NCI-H2107 treated with DMSO at 0.1 percent for 48 hours (cell line): Measurements from ENCODE around the gene MTSS2.

Experiments
- DNase-seq: peaks from one replicate; lab custom pipeline; 2025; ENCODE audit not compliant: unreplicated experiment; lab: John Stamatoyannopoulos, UW

The MTSS2 gene

DNA sequence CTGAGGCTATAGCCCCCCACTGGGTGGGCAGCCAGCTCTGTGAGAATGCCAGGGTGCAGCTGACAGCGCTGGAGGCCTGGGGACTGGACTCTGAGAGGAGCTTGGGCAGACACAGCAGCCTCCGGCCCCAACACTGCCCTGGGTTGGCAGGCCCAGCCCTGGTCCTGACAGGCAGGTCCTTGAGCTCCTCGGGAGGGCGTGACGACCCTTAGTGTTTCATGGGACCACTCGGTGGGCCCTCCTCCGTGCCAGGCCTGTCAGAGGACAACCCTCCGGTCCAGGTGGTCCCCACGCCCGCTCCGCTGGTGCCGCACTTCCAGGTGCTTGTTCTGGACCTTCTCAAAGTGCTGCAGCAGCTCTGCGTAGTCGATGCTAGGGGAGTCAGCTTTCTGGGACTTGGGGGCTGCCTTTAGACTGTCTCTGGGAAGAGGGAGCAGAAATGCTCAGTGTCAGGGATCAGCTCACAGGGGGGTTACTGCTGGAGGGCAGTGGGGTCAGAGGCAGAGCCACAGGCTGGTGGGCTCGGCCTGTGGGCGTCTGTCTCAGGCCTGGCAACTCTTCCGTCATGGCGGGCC, 1.9 kb upstream of the MTSS2 start:
- no peak for DNase-seq

DNA sequence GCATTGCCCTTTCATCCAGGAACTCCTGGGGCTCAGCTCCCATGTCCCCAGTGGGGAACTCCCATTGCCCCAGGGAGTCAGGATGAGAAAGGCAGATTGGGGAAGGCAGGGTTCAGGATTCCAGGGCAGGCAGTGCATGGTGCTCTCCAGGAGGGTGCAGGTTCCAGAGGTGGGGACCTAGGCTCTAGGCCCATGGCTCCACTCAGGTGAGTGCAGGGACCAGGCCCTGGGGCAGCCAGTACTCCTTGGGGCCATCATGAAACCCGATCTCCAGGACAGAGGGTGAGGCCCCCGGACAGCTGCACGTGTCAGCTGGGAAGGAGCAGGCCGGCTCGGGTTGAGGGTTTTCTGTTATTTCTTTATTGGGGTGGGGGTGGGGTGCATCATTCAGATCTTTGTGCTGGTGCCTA, 1.3 kb upstream of the MTSS2 start:
- DNase-seq: peak; percentile 41

DNA sequence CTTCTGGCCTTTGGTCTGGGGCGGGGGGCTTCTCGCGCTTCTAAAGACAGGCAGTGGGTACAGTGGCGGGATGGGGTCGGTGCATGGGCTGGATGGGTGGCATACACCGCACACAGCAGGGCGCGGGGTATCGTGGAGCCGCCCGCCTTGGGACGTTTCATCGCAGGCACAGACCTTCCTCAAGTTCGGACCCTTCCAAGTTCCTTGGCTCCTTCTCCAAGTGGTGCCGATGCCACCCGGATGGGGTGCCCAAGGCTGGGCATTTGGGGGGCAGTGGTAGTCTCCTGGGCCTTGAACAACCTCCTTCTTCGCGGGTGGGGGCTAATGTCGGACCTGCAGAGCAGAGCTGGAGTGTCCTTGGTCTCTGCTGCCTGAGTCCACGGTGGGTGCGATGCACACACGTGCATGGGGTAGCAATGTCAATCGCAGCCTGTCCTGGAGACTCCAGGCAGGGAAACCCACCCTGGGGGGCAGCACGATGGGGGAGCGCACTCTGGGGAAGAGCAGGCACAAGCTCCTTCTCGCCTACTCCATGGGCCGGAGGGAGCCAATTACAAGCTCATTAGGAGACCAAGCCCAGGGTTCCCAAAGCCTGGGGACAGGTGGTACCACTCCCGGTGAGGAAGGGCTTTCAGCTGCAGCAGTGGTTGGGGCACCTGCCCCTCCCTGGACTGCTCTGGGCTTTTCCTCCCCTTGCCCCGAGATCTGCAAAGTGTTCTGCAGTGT, 686 bp upstream of the MTSS2 start:
- no peak for DNase-seq

DNA sequence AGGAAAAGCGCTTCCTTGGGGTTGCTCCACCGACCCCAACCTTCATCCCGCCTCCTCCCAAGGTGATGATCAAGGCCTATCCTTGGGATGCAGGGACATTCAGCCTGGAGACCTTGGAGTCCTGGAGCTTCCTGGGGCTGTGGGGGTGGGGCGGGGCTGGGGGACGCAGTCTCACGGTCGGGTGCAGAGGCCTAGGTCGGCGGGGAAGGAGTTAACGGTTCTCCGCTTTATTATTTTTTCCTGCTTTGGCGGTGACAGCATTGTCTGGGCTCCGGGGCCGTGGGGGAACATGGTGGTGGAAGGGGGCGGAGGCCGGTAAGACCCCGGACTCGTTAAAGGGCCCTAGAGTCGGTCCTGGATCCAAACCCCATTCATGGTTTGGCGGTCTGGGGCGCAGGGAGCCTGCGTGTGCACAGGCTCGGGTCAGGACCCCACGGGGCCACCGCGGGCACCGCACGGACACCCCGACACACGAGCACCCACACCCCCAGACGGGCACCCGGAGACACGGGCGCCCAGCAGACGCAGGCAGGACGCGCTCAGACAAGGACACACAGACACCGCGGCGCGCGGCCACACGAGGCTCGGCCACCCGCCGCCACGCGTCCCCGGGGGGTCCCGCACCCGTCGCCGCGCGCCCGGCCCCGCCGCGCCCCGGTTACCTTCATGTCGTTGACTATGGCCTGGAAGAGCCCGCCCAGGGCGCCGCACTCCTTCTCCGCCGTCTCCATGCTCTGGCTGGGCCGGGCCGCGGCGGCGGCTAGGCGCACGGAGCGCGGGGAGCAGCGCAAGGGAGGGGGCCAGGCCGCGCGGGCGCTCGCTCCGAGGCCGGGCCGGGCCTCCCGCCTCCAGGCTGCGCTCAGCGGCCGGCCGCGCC, 554 bp downstream of the MTSS2 start:
- no peak for DNase-seq

DNA sequence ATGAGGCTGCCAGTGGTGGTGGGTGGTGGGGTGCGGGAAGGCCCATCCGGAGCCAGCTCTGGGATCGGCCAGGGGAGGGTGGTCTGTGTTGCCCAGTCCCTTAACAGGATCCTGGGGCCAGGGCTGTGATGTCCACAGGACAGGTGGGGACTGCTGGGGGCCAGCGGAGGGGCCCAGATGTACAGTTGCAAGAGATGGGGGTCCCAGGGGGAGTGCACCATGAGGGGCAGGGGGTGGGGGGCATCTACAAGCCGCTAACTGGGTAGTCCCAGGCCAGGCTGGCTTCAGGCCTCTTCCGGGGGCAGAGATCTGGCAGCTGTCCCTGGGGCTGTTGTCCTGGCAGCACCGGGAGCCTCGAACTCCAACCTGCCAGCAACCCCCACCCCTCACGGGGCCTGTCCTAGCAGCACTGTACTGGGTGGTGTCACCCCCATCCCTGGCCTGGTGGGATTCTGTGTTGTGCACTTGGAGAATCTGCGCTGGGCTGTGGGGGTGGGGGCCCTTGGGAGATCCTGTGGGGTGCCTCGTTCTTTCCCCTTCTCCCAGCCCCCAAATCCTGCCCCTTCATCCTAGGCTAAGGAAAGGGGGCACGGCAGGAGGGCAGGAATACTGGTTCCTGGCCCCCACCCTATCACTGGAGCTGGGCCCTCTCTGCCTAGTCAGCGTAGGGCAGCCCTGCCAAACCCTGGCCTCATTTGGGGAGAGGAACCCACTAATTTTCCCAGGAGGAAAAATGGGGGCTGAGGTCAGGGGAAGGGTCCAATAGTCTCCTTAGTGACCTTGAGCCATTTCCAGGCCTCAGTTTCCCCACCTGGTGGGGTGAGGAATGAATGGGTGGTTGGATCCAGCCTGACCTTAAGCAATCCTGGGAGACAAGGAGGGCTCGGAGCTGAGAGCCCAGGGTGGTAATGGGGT, 1.4 kb downstream of the MTSS2 start:
- DNase-seq: no peak

DNA sequence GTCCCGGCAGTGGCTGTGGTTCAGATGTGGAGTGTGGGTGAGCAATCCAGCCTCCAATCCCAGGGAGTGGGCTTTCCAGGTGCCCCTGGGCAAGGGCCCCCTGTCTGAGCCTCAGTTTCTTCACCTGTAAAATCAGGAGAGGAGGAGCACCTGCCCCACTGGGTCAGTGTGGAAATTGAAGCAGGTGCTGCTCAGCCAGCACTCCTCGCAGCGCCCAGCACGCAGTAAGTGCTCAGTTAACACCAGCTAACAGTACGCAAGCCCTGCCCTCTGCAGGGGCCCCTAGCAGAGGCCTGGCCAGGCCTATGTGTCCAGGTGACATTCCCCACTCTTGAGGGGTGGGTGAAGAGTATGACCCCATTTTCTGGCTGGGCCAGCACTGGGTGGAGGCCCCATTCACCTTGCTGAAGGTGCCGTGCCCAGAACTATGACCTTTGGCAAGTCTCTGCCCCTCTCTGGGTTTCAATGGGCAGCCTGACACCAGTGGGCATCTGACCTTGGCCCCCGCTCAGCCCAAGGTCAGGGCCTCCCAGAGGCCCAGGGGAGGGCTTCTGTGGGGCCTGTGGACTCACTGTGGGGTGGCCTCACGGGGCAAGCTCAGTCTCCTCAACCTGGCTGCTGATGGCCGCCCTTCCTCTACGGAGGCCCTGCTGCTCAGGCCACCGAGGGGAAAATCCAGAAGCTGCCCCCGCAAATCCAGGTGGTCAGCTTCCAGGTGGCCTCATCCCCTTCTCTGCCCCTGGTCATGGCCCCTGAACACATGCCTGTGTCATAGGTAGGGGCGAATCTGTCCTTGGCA, 2.5 kb downstream of the MTSS2 start:
- DNase-seq: no peak

DNA sequence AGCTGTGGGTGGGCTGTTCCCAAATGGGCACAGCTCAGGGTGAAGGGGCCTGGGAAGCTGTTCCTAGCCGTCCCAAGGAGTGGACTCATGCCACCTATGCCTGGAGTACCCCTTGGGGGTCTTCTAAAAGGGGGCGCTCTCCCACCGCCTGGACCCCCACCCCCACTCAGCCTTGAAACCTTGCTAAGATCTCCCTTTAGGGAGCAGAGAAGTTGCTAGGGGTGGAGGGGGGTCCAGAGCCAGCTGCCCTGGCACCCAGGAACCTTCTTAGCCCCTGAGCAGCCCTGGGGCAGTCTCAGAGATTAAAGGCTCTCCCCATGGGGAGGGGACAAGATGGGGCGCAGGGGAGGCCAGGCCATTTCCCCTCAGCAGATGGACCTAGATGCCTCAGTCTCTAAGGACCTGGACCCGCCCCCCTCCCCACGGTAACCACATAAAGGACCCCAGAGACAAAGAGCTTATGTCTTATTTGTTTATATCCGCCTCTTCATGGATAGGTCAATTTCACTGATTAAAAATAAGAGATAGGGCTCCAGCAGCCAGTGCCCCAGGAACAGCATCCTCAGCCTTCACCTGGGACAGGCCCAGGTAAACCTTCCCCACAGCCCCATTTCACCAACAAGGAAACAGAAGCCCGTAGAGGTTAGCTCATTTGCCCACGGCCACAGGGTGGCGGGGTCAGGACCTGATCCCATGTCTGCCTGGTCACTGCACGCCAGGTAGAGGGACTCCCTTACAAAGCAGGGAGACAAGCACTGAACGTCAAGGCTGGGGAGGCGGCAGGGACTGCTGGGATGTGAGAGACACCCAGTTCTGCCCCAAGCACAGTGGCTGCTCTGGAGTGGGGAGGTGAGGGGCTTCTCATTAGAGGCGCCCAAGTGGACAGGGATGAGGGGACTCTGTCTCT, 3.4 kb downstream of the MTSS2 start:
- no peak for DNase-seq

DNA sequence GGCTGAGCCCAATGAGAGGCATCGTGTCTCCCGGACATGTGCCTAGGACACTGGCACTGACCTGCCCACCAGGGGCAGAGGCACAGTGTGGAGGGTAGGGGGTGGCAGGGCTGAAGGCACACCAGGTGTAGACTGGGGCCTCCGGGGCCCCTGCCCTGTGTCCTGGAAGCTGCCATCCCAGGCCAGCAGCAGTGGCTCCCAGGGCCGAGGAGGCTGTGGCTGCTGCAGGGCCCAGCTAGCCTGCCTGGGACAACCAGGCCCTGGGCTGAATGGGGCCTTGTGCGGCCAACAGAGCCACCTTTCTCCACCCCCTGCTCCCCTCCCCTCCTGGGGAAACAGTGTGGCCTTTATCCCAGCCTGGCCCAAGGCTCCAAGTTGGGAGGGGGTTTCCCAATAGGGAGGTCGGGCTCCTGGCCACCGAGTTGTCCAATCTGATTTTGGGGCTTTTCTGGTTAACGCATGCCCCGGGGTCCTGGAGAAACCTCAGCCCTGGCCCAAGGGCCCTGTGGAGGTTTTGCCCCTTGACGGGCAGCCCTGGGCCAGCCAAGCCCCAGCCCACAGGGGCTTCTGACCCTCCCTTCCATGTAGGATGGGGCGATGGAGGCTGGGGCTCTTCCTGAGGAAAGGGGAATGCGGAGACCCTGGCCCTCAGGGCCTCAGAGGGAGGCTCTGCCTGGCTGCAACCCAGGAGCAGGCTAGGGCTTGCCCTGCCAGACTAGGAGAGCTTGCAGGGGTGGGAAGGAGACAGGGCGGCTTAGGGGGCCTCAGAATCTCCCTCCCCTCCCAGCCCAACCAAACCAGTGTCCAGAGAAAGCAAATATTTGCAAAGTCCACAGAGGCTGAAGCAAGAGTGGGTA, 4.2 kb downstream of the MTSS2 start:
- DNase-seq: no peak

DNA sequence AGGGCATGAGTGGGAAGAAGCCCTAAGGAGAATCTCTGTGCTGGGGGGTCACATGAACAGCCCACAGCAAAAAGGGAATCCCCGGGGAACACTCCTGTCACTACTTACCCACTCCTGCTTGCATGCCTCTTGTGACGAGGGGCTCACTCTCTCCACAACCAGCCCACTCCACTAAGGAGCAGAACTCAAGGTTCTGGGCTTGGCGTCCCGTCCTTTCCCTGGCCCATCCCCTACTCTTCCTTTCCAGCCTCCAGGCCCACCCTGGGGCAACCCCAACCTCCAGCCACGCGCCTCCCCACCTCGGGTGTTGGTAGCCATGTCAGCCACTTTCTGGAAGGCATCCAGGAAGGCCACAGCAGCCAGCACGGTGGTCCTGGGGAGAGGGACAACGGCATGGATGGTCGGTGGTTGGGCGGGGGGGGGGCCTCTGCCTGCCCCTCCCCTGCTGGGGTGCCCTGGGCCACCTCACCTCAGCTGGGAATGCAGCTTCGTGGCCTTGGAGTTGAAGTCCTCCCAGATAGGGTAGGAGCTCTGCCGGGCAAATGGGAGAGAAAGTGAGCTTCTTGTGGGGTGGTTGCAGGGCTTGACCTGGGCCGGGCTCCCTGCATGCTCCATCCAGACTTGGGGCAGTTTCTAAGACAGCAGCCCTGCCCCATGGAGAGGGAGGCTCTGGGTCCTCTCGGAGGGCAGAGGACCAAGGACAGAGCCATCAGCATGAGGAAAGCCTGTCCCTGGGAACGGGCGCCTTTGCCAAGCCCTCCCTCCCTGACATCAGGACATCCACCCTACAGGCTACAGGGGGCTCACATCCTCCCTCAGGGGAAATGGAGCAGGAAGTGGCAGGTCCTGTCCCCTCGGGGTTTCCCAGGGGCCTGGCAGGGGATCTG, 5.1 kb downstream of the MTSS2 start:
- no peak for DNase-seq

DNA sequence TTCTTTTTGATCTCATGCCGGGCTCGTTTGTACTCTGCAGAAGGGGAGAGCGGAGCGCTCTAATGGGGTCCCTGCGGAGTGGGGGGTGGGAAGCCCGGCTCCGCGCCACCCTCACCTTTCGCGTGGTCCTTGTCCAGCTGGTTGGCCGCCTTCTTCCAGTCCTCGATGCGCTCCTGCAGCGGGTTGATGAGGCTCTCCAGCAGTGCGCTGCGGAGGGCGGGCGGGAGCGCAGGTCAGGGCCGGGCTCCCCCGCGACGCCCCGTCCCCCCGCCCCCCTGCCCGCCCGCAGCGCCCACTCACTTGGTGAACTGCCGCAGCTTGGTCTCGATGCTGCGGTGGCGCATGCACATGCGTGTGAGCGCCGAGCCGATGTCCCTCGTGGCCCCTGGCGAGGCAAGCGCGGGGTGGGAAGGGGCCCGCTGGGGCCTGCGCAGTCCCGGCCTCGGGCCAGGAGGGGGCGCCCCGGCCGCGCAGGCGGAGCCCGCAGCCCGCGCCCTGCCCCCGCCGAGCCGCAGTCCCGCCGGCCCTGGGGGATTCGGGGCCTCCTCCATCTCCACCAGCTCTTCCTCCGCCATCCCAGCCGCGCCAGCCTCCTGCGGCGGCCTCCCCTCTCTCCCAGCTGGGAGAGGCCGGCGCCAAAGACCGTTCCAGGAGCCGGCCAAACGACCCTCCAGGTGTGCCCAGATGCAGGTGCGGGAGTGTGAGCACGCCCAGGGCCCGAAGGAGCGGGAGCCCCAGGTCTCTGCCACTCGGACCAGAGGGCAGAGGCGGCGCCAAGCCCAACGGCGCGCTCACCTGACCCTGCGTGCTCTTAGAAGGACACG, 6.0 kb downstream of the MTSS2 start:
- DNase-seq: no peak

DNA sequence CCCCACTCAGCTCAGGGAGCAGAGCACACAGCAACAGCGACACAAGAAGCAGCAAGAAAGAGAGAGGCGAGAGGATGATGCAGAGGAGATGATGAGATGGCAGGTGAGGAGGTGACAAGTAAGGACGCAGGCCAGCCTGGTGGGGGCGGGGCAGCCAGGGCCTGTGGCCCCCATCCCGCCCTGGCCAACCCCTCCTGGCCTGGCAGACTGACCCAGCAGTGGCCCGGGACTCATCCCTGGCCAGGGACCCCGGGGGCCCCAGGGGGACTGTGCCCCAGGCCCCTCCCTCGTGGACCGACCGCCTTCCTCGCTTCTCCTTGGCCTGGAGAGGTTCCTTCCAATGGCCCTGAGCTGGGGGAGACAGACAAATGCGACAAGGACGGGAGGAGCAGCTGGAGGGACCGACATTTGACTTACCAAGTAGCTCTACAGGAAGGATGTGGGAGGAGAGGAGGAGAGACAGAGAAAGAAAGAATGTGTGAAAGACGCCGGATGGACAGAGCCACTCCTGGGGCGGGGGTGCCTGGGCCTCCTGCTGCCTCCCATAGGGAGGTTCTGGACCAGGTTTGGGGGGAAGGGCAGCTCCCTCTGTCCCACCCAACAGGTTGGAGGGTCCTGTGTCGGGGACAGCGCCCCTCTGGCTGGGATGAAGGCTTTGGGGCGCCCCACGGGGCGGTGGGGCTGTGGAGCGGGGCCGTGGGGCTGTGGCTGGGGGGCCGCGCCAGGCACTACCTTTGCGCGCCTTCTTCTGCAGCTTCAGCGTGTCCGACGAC, 6.8 kb downstream of the MTSS2 start:
- DNase-seq: no peak

DNA sequence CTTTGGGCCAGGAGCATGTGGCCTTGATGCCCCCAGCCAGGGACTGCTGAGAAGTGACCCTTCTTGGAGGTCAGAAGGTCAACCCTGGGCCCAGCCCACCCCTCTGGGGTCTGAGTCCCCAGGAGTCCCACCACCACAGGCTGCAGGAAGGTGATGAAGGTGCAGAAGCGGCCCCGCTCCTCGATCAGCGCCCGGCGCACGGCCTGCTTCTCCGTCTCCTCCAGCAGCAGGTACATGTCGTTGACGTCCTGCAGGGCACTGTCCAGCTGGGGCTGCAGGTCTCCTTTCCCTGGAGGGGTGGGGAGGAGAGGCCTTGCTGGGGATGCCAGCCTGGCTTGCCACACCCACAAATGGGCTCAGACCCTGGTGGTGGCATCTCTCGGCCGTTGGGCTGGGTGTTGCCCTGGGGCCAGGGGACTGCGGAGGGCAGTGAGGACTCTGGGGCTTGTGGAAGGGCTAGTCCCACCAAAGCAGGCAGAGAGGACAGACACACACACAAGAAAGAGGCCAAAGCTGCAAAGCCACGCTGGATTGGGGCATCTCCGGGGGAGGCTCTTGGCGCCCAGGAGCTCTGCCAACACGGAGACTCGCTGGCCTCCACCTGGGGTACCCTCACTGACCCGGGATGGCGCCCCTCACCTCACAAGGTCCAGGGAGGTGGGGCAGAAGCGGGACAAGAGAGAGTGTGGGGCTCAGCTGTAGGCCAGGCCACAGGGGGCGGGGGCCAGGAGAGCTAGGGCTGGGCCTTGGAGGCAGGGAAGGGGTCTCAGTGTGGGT, 7.5 kb downstream of the MTSS2 start:
- no peak for DNase-seq

DNA sequence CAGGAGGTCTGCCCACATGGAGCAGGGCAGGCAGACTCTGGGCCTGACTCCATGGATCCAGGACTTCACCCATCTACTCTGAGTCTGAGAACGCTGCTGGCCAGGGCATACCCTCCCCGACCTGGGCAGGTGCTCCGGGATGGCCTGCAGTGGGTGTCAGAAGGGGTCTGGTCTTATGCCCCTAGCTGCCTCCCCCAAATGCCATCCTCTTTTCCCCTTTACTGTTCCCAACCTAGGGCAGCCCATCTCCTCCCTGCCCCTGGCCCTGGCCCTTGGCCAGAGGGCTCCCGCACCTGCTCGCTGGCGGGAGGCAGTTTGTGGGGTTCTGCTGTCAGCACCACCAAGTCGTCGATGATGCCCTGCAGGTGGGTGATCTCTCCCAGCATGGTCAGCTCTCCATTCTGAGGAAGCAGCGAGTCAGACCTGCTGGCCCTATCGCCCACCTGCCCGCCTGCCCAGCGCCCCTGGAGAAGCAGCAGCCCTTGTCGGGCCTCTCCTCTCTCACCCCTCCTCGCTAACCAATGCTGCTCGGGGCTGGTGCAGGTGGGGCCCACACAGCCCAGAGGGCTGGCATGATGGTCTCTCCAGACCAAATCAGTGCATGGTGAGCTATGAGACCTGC, 8.2 kb downstream of the MTSS2 start:
- DNase-seq: no peak

DNA sequence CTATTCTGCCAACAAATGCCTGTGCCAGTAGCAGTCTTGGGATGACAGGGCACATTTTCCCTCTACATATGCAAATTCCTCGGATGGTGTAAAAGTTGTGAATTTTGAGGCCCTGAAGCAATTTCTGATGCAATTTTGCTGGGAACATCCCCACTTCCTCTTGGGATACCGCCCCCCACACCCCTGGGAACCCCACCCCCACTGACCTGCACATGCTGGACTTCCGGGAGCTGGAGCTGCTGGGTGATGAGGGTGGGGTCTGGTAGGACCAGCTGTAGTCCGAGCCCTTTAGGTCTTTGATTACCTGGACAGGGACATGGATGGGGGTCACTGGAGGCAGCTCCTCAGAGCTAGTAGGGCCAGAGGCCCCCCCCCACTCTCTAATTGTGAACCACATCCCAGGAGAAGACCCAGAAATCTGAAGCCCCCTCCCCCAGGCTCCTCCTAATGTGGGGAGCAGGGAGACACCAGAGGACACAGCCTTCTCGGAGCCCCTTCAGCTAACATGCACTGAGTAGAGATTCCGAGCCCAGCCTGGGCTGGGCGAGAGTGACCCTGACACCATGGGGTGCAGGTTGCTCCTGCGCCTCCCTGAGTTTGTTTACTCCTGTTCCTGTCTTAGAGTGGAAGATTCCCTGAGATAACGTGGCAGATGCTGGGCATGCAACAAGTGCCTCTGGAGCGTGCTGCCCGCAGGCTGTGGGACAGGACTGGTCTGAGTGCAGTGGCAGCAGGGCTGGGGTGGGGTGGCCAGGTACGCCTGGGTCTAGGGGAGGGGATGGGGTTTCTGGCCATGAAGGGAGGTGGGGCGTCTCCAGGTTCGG, 9.0 kb downstream of the MTSS2 start:
- DNase-seq: no peak
